Stomach (tissue), 9 donors: ENCODE results near the gene PAX2. TPM values are rescaled to one million over a fixed set of nuclear protein-coding genes. Genes with fewer than 3 reads are reported as not detected.

ENCODE experiments used
- DNase-seq, 2 donors: peaks; one replicate each; pipeline versions ENCODE4 v3.0.0 to v3.0.0-alpha.2; 2013 to 2019
- H3K27ac ChIP-seq, 5 donors: fragments of 200-600 bp in 4 of 5; sonication (generic) in 4 of 5; one replicate each; pipeline ENCODE4 v1.5.1; 2013 to 2019; ENCODE audit warnings: mild to moderate bottlenecking in 1 of 5, moderate library complexity in 1 of 5
- H3K27me3 ChIP-seq, 3 donors: fragments of 200-600 bp; sonication (generic); one replicate each; pipeline ENCODE4 v1.5.1; 2017 to 2019; ENCODE audit warnings: mixed run types in 1 of 3
- H3K36me3 ChIP-seq, 4 donors: fragments of 200-600 bp; sonication (generic); 1 replicate in 3 of 4; 2 replicates in 1 of 4; pipeline ENCODE4 v1.5.1; 2016 to 2019
- H3K4me1 ChIP-seq, 4 donors: fragments of 200-600 bp; sonication (generic); one replicate each; pipeline ENCODE4 v1.5.1; 2016 to 2019
- H3K4me3 ChIP-seq, 4 donors: fragments of 200-600 bp; sonication (generic) in 3 of 4; one replicate each; pipeline ENCODE4 v1.5.1; 2016 to 2019; ENCODE audit warnings: mild to moderate bottlenecking in 1 of 4
- H3K9me3 ChIP-seq, 4 donors: fragments of 200-600 bp; sonication (generic); one replicate each; pipeline ENCODE4 v1.5.1; 2016 to 2019
- EP300 ChIP-seq: sonication (generic); formaldehyde crosslinking; IDR thresholded peaks from one replicate; pipeline ENCODE4 v1.6.1; 2017; ENCODE audit warnings: antibody characterized with exemption
- POLR2A ChIP-seq, 4 donors: fragments of 450-650 bp; IDR thresholded peaks; one replicate each; pipeline ENCODE4 v1.6.1; 2016; ENCODE audit warnings: antibody characterized with exemption in 4 of 4, control low read depth in 2 of 4, mild to moderate bottlenecking in 1 of 4, moderate library complexity in 1 of 4
- POLR2AphosphoS5 ChIP-seq, 3 donors: sonication (generic); formaldehyde crosslinking; IDR thresholded peaks; one replicate each; pipeline ENCODE4 v1.6.1; 2016; ENCODE audit warnings: antibody characterized with exemption in 3 of 3
- WGBS, 5 donors: extraction: QIAGEN DNeasy Blood & Tissue Kit in 3 of 5; methylation state at CpG; one replicate each; pipeline versions ENCODE4 v1.1.5 to v1.1.7; 2013 to 2018; 5-methylcytosine and 5-hydroxymethylcytosine counted together
- intact Hi-C: fragments of 100-400 bp; cut with DNase I; formaldehyde crosslinking; loops from one replicate; pipeline ENCODE4 v1.15.1; 2023; ENCODE audit warnings: low total_unique reads
- polyA plus RNA-seq, 3 donors: library from polyadenylated mRNA; stranded (reverse); fragments of 200-250 nt; gene quantifications; one replicate each; pipeline ENCODE4 v1.2.3, GENCODE V29; 2013
- total RNA-seq, 5 donors: library from RNA; depleted of rRNA; stranded (reverse); fragments of >200 nt; gene quantifications; one replicate each; pipeline versions ENCODE4 v1.1.0 to v1.2.3, GENCODE V29; 2014 to 2016
- TF ChIP-seq, protein P1 (sequence below), 7 experiments: fragments of 450-650 bp in 4 of 7; fragments of 200-600 bp in 3 of 7; sonication (generic) in 3 of 7; IDR thresholded peaks; one replicate each; pipeline ENCODE4 v1.5.1; 2016 to 2019; ENCODE audit warnings: antibody characterized with exemption in 7 of 7, control low read depth in 2 of 7, mild to moderate bottlenecking in 1 of 7
- donor health status: healthy with polysubstance abuse.
- donor health status: Bipolar disorder and iron deficiency.
- donor health status: healthy.

PAX2 gene
- total and polyA plus RNA-seq, 8 donors: not detected

DNA sequence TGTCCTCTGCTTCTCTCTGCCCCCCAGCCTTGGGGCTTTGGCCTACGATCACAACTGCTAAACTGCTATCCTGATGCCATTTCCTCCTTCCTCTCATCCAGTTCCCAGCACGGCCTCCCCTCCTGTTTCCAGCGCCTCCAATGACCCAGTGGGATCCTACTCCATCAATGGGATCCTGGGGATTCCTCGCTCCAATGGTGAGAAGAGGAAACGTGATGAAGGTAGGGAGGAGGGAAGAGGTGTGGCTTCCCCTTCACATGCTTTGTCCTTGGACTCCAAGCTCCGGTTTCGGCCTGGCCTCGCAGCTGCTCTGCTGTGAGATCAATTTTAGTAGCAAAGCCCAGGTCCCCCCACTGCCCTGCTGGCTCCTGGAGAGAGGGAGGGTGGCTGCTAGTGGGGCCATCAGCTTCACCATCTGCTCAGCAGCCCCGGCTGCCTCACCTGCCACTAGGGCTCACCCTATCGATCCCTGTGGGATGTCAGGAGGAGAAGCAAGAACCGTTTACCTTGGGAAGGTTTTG lies 35.8 kb downstream of the PAX2 start:
- no peak overlapping the region for H3K27ac ChIP-seq
- no peaks in the 10 kb centered on the region for H3K4me1 ChIP-seq
- no peak overlapping the region for H3K4me3 ChIP-seq
- no peak for TF ChIP-seq EP300
- no peak for TF ChIP-seq POLR2AphosphoS5 (IDR thresholded peaks at IDR 0.05)
- no peak for TF ChIP-seq POLR2A (IDR thresholded peaks at IDR 0.05)
- TF ChIP-seq, protein P1, sequence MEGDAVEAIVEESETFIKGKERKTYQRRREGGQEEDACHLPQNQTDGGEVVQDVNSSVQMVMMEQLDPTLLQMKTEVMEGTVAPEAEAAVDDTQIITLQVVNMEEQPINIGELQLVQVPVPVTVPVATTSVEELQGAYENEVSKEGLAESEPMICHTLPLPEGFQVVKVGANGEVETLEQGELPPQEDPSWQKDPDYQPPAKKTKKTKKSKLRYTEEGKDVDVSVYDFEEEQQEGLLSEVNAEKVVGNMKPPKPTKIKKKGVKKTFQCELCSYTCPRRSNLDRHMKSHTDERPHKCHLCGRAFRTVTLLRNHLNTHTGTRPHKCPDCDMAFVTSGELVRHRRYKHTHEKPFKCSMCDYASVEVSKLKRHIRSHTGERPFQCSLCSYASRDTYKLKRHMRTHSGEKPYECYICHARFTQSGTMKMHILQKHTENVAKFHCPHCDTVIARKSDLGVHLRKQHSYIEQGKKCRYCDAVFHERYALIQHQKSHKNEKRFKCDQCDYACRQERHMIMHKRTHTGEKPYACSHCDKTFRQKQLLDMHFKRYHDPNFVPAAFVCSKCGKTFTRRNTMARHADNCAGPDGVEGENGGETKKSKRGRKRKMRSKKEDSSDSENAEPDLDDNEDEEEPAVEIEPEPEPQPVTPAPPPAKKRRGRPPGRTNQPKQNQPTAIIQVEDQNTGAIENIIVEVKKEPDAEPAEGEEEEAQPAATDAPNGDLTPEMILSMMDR (IDR thresholded peaks at IDR 0.05): no peak
- 57 to 65% (median 62%) methylated on average over 11 of the region's 11 CpGs for WGBS, 5 donors
- intact Hi-C loops: no loop called here
- no peaks in the 10 kb centered on the region for H3K36me3 ChIP-seq
- H3K27me3 ChIP-seq: peaks cover 0 to 84% (median 5%) of the 10 kb centered on the region in 3 donors
- DNase-seq: no peak
- peaks cover 0 to 6% (median 0%) of the 10 kb centered on the region in 4 donors for H3K9me3 ChIP-seq

DNA sequence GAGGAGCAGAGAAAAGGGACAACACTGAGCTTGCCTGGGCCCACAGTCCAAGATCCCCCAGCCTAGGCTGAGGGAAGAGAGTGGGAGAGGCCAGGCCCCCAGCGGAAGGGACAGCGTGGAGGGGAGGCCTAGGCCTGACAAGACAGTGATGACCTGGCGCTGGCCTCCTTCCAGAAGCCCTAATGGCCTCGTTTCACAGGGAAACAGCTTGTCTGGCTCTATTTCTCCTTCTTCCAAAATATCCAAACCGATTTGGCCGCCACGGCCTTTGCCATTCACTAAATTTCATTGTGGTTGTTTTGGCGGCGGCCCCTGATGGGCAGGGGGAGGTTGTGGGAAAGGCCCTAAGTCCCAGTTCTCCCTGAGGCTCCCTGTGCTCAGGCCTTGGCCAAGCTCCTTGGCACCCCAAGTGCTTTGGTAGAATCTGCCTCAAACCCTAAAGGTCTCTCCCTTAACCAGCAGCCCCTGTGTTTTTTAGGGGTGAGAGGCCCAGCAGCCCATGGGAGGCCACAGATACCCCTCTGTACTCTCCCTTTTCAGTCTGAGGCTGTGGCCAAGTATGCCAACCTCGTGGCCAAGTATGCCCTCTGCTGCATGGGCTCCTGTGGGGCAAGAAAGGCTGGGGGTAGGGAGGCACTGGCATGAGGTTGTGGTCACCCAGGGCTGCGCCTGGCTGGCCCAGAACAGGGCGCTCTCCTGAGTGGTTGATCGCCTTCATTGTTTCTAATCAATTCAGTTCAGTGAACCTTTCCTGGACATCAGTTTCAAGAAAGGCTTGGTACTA lies 37.3 kb downstream of the PAX2 start:
- Histone ChIP-seq H3K27me3 (peaks cover 0 to 86% (median 11%) of the 10 kb centered on the region in 3 donors), H3K4me3 (no peak overlapping the region), H3K9me3 (peaks cover 0 to 6% (median 0%) of the 10 kb centered on the region in 4 donors), H3K4me1 (no peaks in the 10 kb centered on the region), H3K36me3 (no peaks in the 10 kb centered on the region), H3K27ac (no peak overlapping the region)
- intact Hi-C loops: no loop called here
- WGBS, 5 donors: 76 to 87% (median 77%) methylated on average over 13 of the region's 13 CpGs
- no peak for DNase-seq
- TF ChIP-seq, protein P1 (IDR thresholded peaks at IDR 0.05): no peak
- TF ChIP-seq EP300: no peak
- no peak for TF ChIP-seq POLR2A (IDR thresholded peaks at IDR 0.05)
- no peak for TF ChIP-seq POLR2AphosphoS5 (IDR thresholded peaks at IDR 0.05)

DNA sequence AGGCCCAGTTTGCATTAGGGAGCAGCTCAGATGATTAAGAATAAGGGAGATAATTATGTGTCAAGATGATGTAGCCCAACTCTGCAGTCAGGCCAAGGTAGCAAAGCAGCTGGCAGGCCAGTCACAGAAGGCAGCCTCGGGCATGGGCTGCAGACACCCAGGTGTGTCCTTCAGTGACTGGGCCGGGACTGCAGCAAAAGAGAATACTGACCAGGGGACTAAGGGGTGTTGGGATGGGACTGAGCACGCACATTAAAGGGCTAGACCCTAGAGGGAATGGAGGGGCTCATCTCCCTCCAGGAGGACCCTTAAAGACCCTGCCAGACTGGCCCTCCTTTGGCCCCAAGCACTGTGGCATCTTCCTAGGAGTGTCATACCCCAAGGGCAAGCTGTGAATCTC lies 38.7 kb downstream of the PAX2 start:
- TF ChIP-seq, protein P1 (IDR thresholded peaks at IDR 0.05): no peak
- TF ChIP-seq EP300 (no peak), POLR2A (IDR thresholded peaks at IDR 0.05) (no peak), POLR2AphosphoS5 (IDR thresholded peaks at IDR 0.05) (no peak)

DNA sequence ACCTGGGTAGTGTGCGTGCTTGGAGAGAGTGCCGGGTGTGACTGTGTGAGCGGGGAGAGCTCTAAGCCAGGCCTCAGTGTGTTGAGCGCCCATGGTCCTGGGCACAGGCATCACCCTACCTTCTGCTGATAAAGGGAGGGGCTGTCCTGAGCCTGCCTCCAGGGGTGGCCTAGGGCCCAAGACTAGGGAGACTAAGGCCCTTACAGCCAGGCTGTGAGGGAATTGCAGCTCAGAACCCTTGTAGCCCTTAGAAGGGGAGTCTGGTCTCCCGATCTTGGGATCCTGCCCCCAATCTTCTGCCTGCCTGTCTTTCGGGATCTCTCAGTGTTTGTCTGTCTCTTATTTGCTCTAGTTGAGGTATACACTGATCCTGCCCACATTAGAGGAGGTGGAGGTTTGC lies 41.2 kb downstream of the PAX2 start:
- Histone ChIP-seq H3K27me3 (peaks cover 0 to 83% (median 19%) of the 10 kb centered on the region in 3 donors), H3K36me3 (no peaks in the 10 kb centered on the region), H3K4me1 (no peaks in the 10 kb centered on the region), H3K27ac (no peak overlapping the region), H3K9me3 (no peaks in the 10 kb centered on the region), H3K4me3 (no peak overlapping the region)
- DNase-seq: no peak
- intact Hi-C loops: no loop called here
- 81 to 90% (median 88%) methylated on average over 5 to 6 of the region's 6 CpGs for WGBS, 5 donors
- TF ChIP-seq, protein P1 (IDR thresholded peaks at IDR 0.05): no peak
- TF ChIP-seq EP300 (no peak), POLR2A (IDR thresholded peaks at IDR 0.05) (no peak), POLR2AphosphoS5 (IDR thresholded peaks at IDR 0.05) (no peak)

More for the DNA sequence above, 38.7 kb downstream of the PAX2 start:
- WGBS, 5 donors: 72 to 86% (median 81%) methylated on average over 3 of the region's 3 CpGs
- intact Hi-C loops: no loop called here
- H3K27me3 ChIP-seq: peaks cover 0 to 86% (median 19%) of the 10 kb centered on the region in 3 donors
- no peak for DNase-seq
- H3K4me1 ChIP-seq: no peaks in the 10 kb centered on the region
- peaks cover 0 to 5% (median 0%) of the 10 kb centered on the region in 4 donors for H3K9me3 ChIP-seq
- H3K4me3 ChIP-seq: no peak overlapping the region
- H3K27ac ChIP-seq: no peak overlapping the region
- no peaks in the 10 kb centered on the region for H3K36me3 ChIP-seq
